H9 (cell line): ENCODE data around the gene C3. TPM values are rescaled to one million over a fixed set of nuclear protein-coding genes. Genes with fewer than 3 reads are reported as not detected.

Experiments
- DNase-seq: peaks from one replicate; pipeline ENCODE4 v3.0.0-alpha.2; 2017
- H2AFZ ChIP-seq: one replicate; pipeline ENCODE4 v1.6.1; 2013; ENCODE audit warnings: mild to moderate bottlenecking, low read length, control low read depth, moderate library complexity
- H2AK5ac ChIP-seq: 2 replicates; pipeline ENCODE4 v1.6.1; 2013; ENCODE audit warnings: low read length, control low read depth, mixed read lengths; ENCODE audit not compliant: insufficient read length
- H2BK120ac ChIP-seq: one replicate; pipeline ENCODE4 v1.6.1; 2013; ENCODE audit warnings: low read depth, mild to moderate bottlenecking, low read length, control low read depth, inconsistent platforms; ENCODE audit not compliant: poor library complexity, severe bottlenecking
- H2BK12ac ChIP-seq: 2 replicates; pipeline ENCODE4 v1.6.1; 2013; ENCODE audit warnings: low read length, control low read depth, mixed read lengths, low read depth; ENCODE audit not compliant: insufficient read length
- H2BK15ac ChIP-seq: 2 replicates; pipeline ENCODE4 v1.6.1; 2013; ENCODE audit warnings: low read depth, low read length, control low read depth
- H2BK20ac ChIP-seq: one replicate; pipeline ENCODE4 v1.6.1; 2013; ENCODE audit warnings: low read depth, mild to moderate bottlenecking, low read length, control low read depth, inconsistent platforms; ENCODE audit not compliant: poor library complexity, severe bottlenecking
- H2BK5ac ChIP-seq: 2 replicates; pipeline ENCODE4 v1.6.1; 2013; ENCODE audit warnings: low read length, control low read depth, mixed read lengths; ENCODE audit not compliant: insufficient read length
- H3K14ac ChIP-seq: 2 replicates; pipeline ENCODE4 v1.6.1; 2013; ENCODE audit warnings: low read length, control low read depth; ENCODE audit not compliant: insufficient read depth
- H3K18ac ChIP-seq: 2 replicates; pipeline ENCODE4 v1.6.1; 2013; ENCODE audit warnings: low read depth, mild to moderate bottlenecking, mixed read lengths, low read length, control low read depth; ENCODE audit not compliant: insufficient read length
- H3K23ac ChIP-seq: 2 replicates; pipeline ENCODE4 v1.6.1; 2013; ENCODE audit warnings: low read length, control low read depth, mixed read lengths, low read depth; ENCODE audit not compliant: insufficient read length
- H3K23me2 ChIP-seq: 2 replicates; pipeline ENCODE4 v1.6.1; 2013; ENCODE audit warnings: low read depth, mild to moderate bottlenecking, mixed read lengths, low read length, control low read depth; ENCODE audit not compliant: insufficient read length, poor library complexity, severe bottlenecking
- H3K27ac ChIP-seq: 2 replicates; pipeline ENCODE4 v1.5.1; 2013; ENCODE audit warnings: low read length, control low read depth, mixed read lengths, low read depth; ENCODE audit not compliant: insufficient read length
- H3K27me3 ChIP-seq: 2 replicates; pipeline ENCODE4 v1.6.1; 2013; ENCODE audit warnings: low read length, control low read depth, inconsistent platforms; ENCODE audit not compliant: insufficient read depth
- H3K4ac ChIP-seq: 2 replicates; pipeline ENCODE4 v1.6.1; 2013; ENCODE audit warnings: low read depth, mild to moderate bottlenecking, control low read depth, inconsistent platforms, low read length, moderate library complexity
- H3K4me1 ChIP-seq: 2 replicates; pipeline ENCODE4 v1.6.1; 2013; ENCODE audit warnings: low read length, control low read depth, inconsistent platforms; ENCODE audit not compliant: insufficient read depth
- H3K4me2 ChIP-seq: 2 replicates; pipeline ENCODE4 v1.6.1; 2013; ENCODE audit warnings: low read length, control low read depth, mixed read lengths; ENCODE audit not compliant: insufficient read length, insufficient read depth
- H3K56ac ChIP-seq: 2 replicates; pipeline ENCODE4 v1.6.1; 2013; ENCODE audit warnings: low read depth, mild to moderate bottlenecking, mixed read lengths, low read length, control low read depth; ENCODE audit not compliant: insufficient read length
- H3K79me1 ChIP-seq: 2 replicates; pipeline ENCODE4 v1.6.1; 2013; ENCODE audit warnings: low read depth, mild to moderate bottlenecking, moderate library complexity, low read length, control low read depth, inconsistent platforms; ENCODE audit not compliant: insufficient read depth, poor library complexity, severe bottlenecking
- H3K79me2 ChIP-seq: 2 replicates; pipeline ENCODE4 v1.6.1; 2013; ENCODE audit warnings: low read length, control low read depth, inconsistent platforms; ENCODE audit not compliant: insufficient read depth
- H3K9ac ChIP-seq: 2 replicates; pipeline ENCODE4 v1.6.1; 2013; ENCODE audit warnings: low read length, control low read depth, mixed read lengths; ENCODE audit not compliant: insufficient read length; ENCODE audit errors: extremely low read depth
- H3K9me3 ChIP-seq: one replicate; pipeline ENCODE4 v1.6.1; 2013; ENCODE audit warnings: low read depth, low read length, inconsistent platforms; ENCODE audit not compliant: control insufficient read depth
- H3T11ph ChIP-seq: one replicate; pipeline ENCODE4 v1.6.1; 2013; ENCODE audit warnings: mild to moderate bottlenecking, low read length, control low read depth, inconsistent platforms
- H4K20me1 ChIP-seq: one replicate; pipeline ENCODE4 v1.6.1; 2013; ENCODE audit not compliant: control insufficient read depth, insufficient read length, insufficient read depth
- H4K5ac ChIP-seq: 2 replicates; pipeline ENCODE4 v1.6.1; 2013; ENCODE audit warnings: low read depth, mild to moderate bottlenecking, mixed read lengths, low read length, control low read depth; ENCODE audit not compliant: insufficient read length
- H4K8ac ChIP-seq: replicated peaks from 2 replicates; pipeline ENCODE4 v1.6.1; 2013; ENCODE audit warnings: low read length, control low read depth, mixed read lengths, low read depth; ENCODE audit not compliant: insufficient read length
- H4K91ac ChIP-seq: 2 replicates; pipeline ENCODE4 v1.6.1; 2013; ENCODE audit warnings: low read depth, mild to moderate bottlenecking, moderate library complexity, mixed read lengths, low read length, control low read depth; ENCODE audit not compliant: insufficient read length
- H3K27ac Mint-ChIP-seq, 3 experiments: 2 replicates in 2 of 3; 3 replicates in 1 of 3; pipeline ENCODE4 v1.8.0; 2020 to 2021; ENCODE audit warnings: mixed read lengths in 3 of 3, mild to moderate bottlenecking in 1 of 3, moderate library complexity in 1 of 3
- H3K27me3 Mint-ChIP-seq: 2 replicates; pipeline ENCODE4 v1.8.0; 2021; ENCODE audit warnings: low read depth, mild to moderate bottlenecking, moderate library complexity, mixed read lengths
- H3K36me3 Mint-ChIP-seq, 3 experiments: 2 replicates in 2 of 3; 3 replicates in 1 of 3; pipeline ENCODE4 v1.8.0; 2020 to 2021; ENCODE audit warnings: low read depth in 3 of 3, mixed read lengths in 3 of 3; ENCODE audit not compliant: insufficient read depth in 1 of 3
- H3K4me1 Mint-ChIP-seq, 2 experiments: 2 replicates each; pipeline ENCODE4 v1.8.0; 2020; ENCODE audit warnings: mixed read lengths in 2 of 2
- H3K4me3 Mint-ChIP-seq, 2 experiments: 2 replicates in 1 of 2; 3 replicates in 1 of 2; pipeline ENCODE4 v1.8.0; 2020 to 2021; ENCODE audit warnings: mild to moderate bottlenecking in 2 of 2, mixed read lengths in 2 of 2, moderate library complexity in 1 of 2
- H3K9me3 Mint-ChIP-seq, 2 experiments: 2 replicates in 1 of 2; 3 replicates in 1 of 2; pipeline ENCODE4 v1.8.0; 2020; ENCODE audit warnings: mild to moderate bottlenecking in 2 of 2, mixed read lengths in 2 of 2, moderate library complexity in 1 of 2
- WGBS: extraction: QIAGEN DNeasy Blood & Tissue Kit; methylation state at CpG from one replicate; pipeline ENCODE4 v1.1.7; 2013; ENCODE audit warnings: missing lambda C conversion rate, low lambda C conversion rate, mixed read lengths; ENCODE audit not compliant: insufficient read length; ENCODE audit errors: extremely low coverage; 5-methylcytosine and 5-hydroxymethylcytosine counted together
- total RNA-seq: library from RNA; stranded (reverse); gene quantifications from 2 replicates; pipeline ENCODE4 v1.2.1, GENCODE V29; 2021
- TF ChIP-seq, protein P1 (sequence below): fragments of 200-600 bp; sonication (generic); conservative IDR thresholded peaks from 3 replicates; pipeline ENCODE4 v1.8.0; 2021; ENCODE audit warnings: antibody characterized with exemption, mild to moderate bottlenecking

Gene C3
- total RNA-seq, 1 experiment from 2014 or later: 5.9 TPM

DNA sequence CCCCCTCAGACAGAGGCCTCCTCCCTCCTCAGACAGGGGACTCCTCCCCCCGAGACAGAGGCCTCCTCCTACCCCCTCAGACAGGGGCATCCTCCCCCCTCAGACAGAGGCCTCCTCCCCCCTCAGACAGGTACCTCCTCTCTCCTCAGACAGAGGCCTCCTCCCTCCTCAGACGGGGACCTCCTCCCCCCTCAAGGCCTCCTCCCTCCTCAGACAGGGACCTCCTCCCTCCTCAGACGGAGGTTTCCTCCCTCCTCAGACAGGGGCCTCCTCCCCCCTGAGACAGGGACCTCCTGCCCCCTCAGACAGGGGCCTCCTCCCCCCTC is 13.9 kb downstream of the C3 start:
- no peak overlapping the region for H3K4me3 Mint-ChIP-seq
- H3K27ac ChIP-seq: no peak overlapping the region
- H3K4me1 Mint-ChIP-seq: peaks cover 14 to 24% of the 10 kb centered on the region in 2 experiments
- no peak overlapping the region for H4K5ac ChIP-seq
- H3K27ac Mint-ChIP-seq: no peak overlapping the region
- no peaks in the 10 kb centered on the region; the same call in 1 of the 2 replicates for H3K27me3 ChIP-seq
- no peak overlapping the region for H3K4ac ChIP-seq
- H4K91ac ChIP-seq: no peak overlapping the region
- no peaks in the 10 kb centered on the region for H3K9me3 ChIP-seq
- H3K23ac ChIP-seq: no peak overlapping the region
- no CpG with 5 or more reads among the region's 3 CpGs for WGBS
- no peak overlapping the region for H2BK5ac ChIP-seq
- H2AFZ ChIP-seq: no peak overlapping the region
- no peak overlapping the region; the same call in 1 of the 2 replicates for H3K14ac ChIP-seq
- TF ChIP-seq, protein P1, sequence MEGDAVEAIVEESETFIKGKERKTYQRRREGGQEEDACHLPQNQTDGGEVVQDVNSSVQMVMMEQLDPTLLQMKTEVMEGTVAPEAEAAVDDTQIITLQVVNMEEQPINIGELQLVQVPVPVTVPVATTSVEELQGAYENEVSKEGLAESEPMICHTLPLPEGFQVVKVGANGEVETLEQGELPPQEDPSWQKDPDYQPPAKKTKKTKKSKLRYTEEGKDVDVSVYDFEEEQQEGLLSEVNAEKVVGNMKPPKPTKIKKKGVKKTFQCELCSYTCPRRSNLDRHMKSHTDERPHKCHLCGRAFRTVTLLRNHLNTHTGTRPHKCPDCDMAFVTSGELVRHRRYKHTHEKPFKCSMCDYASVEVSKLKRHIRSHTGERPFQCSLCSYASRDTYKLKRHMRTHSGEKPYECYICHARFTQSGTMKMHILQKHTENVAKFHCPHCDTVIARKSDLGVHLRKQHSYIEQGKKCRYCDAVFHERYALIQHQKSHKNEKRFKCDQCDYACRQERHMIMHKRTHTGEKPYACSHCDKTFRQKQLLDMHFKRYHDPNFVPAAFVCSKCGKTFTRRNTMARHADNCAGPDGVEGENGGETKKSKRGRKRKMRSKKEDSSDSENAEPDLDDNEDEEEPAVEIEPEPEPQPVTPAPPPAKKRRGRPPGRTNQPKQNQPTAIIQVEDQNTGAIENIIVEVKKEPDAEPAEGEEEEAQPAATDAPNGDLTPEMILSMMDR: no peak
- H2BK120ac ChIP-seq: no peak overlapping the region
- no peak for DNase-seq
- no peak overlapping the region for H3K9ac ChIP-seq
- no peaks in the 10 kb centered on the region for H3K79me1 ChIP-seq
- no peak overlapping the region for H2BK15ac ChIP-seq
- H3K23me2 ChIP-seq: no peaks in the 10 kb centered on the region
- no peaks in the 10 kb centered on the region for H4K20me1 ChIP-seq
- H3K9me3 Mint-ChIP-seq: peaks cover 0 to 14% of the 10 kb centered on the region in 2 experiments; a peak in 4 of 5 replicates
- H3K4me2 ChIP-seq: no peak overlapping the region
- H2BK12ac ChIP-seq: no peak overlapping the region
- peaks cover 34% of the 10 kb centered on the region for H3K27me3 Mint-ChIP-seq
- no peaks in the 10 kb centered on the region for H3K4me1 ChIP-seq
- no peak overlapping the region for H4K8ac ChIP-seq
- H3K36me3 Mint-ChIP-seq: no peaks in the 10 kb centered on the region
- H3K18ac ChIP-seq: no peak overlapping the region
- no peaks in the 10 kb centered on the region for H3K79me2 ChIP-seq
- no peak overlapping the region for H2AK5ac ChIP-seq
- no peak overlapping the region for H3K56ac ChIP-seq
- no peak overlapping the region for H2BK20ac ChIP-seq
- H3T11ph ChIP-seq: no peak overlapping the region
